C4-2B (cell line): ENCODE measurements around the gene SLC38A9.

ENCODE experiments used
- H3K27ac ChIP-seq: fragments of 450-650 bp; 2 replicates; pipeline ENCODE4 v1.5.1; 2017
- CTCF ChIP-seq: fragments of 450-650 bp; conservative IDR thresholded peaks from 2 replicates; pipeline ENCODE4 v1.5.1; 2017; ENCODE audit warnings: mild to moderate bottlenecking
- ZFX ChIP-seq: fragments of 450-650 bp; IDR thresholded peaks from 2 replicates; pipeline ENCODE4 v1.6.1; 2017

The SLC38A9 gene

GRCh38 chr5:55594671-55595070, 117.5 kb downstream of the SLC38A9 start:
- TF ChIP-seq CTCF: no peak
- TF ChIP-seq ZFX: no peak
- H3K27ac ChIP-seq: no peak overlapping the region

- no peak for TF ChIP-seq ZFX
- no peak for TF ChIP-seq CTCF
- H3K27ac ChIP-seq: peak overlapping the region; percentile 38
Observed at GRCh38 chr5:55593115-55593472, 119.0 kb downstream of the SLC38A9 start.

- TF ChIP-seq CTCF (no peak), ZFX (no peak)
- H3K27ac ChIP-seq: no peak overlapping the region
Observed at GRCh38 chr5:55592388-55593114, 119.6 kb downstream of the SLC38A9 start.

GRCh38 chr5:55591686-55592085, 120.4 kb downstream of the SLC38A9 start:
- H3K27ac ChIP-seq: no peak overlapping the region
- TF ChIP-seq ZFX (no peak), CTCF (no peak)

GRCh38 chr5:55585206-55585610, 126.9 kb downstream of the SLC38A9 start:
- TF ChIP-seq ZFX: no peak
- TF ChIP-seq CTCF: no peak
- H3K27ac ChIP-seq: peak overlapping the region; percentile 10

GRCh38 chr5:55584398-55585205, 127.5 kb downstream of the SLC38A9 start:
- TF ChIP-seq ZFX (no peak), CTCF (no peak)
- peak overlapping the region; percentile 10 for H3K27ac ChIP-seq

GRCh38 chr5:55583578-55583977, 128.5 kb downstream of the SLC38A9 start:
- TF ChIP-seq CTCF: no peak
- no peak for TF ChIP-seq ZFX
- no peak overlapping the region for H3K27ac ChIP-seq
